IPS-NIHi7 (cell line): ENCODE data around the gene NKTR.

ENCODE experiments used
- DNase-seq: peaks from one replicate; pipeline ENCODE4 v3.0.0; 2012; ENCODE audit warnings: mixed read lengths; ENCODE audit errors: extremely low spot score

Gene NKTR

DNA sequence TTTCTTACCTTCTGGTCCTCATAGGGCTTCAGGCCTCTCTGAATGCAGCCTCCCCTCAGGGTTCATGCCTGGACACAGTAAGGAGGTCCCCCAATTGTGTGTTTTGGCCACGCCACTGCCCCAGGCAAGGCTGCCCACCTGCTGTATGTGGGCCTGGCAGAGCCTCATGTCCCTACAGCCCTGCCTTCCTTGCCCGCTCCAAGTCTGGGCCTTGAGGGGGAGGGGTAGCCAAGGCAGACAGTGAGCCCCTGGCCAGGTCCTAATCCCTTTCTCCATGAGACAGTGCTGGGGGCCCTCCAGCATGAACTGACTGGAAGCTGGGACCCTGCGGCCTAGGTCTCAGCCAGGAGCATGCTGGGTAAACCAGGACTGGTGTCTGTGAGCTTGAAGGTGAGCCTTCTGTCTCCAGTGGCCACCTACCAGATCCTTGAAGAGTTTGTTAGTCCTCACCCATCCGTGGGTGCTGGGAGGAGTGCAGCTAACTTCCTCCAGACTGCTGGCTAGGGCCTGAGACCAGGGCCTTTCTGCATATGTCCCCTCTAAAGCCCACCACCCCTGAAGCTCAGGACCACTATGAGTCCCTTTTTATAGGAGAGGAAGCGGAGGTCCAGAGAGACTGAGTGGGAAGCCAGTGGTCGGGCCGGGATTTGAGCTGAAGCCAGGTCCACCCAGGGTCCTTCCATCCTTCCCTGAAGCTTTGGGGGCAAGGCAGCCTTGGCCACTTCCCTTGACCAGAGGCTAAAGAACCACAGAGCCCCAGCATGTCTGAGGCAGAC is 61.7 kb downstream of the NKTR start:
- no peak for DNase-seq

DNA sequence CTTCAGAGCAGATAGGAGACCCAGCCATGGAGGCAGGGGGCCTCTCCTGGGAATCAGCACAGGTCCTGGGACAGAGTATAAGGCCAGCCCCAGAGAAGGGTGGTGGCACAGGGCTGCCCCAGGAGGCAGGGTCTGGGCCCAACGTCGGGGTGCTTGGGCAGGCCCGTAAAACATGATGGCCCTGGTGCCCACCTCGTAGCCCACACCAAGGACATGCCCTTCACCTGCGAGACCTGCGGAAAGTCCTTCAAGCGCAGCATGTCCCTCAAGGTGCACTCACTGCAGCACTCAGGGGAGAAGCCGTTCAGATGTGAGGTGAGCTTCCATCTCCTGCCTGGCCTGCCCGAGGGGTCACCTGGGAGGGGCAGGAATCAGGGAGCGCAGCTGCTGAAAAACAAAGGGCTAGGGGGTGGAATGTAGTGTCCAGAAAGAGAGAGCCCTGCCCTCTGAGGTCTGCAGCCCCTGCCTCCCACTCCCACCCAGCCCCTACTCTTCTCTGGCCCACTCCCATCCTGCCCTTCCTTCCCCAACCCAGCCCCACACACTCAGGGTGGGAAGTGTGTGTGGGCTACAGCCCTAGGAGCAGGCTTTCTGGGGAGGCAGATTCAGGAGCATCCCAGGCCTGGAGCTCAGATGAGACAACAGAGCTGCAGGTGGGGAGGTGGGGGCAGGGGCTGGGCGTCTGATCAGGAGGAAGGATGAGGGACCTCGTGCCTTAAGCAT is 62.5 kb downstream of the NKTR start:
- no peak for DNase-seq

DNA sequence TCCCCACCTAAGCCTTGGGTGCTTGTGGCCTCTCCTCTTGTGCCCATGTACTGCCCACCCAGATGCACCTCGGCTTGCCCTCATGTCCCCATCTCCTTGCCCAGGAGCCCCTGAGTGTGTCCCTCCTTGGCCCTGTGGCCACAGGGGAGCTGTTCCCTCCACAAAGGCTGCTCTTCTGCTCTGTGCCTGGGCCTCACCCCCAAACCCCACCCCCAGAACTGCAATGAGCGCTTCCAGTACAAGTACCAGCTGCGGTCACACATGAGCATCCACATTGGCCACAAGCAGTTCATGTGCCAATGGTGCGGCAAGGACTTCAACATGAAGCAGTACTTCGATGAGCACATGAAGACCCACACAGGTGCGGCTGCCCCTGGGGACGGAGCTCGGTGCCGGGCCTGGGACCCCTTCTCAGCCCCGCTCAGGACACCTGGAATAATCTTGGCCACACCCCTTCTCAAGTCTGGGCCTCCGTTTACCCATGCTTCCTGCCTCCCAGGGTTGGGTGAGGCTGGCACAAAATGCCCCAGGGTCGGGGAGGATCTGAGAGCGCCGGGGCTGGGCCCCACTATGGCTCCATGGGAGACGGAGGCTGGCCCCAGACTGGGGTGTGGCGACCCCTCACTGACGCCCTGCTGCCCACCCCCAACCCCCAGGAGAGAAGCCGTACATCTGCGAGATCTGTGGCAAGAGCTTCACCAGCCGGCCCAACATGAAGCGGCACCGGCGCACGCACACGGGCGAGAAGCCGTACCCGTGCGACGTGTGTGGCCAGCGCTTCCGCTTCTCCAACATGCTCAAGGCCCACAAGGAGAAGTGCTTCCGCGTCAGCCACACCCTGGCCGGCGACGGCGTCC is 63.3 kb downstream of the NKTR start:
- DNase-seq = no peak

DNA sequence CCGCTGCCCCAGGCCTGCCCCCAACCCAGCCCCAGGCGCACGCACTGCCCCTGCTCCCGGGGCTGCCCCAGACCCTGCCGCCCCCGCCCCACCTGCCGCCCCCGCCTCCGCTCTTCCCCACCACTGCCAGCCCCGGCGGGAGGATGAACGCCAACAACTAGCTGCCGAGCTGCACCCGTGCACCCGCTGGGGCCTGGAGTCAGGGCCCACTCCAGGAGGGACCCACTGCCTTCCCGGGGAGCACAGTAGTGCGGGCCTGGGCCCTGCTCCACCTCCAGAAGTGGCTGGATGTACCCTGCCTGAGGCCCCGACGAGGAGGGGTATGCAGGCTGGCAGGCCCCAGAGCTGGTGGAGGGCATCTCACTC is 63.9 kb downstream of the NKTR start:
- DNase-seq = no peak

DNA sequence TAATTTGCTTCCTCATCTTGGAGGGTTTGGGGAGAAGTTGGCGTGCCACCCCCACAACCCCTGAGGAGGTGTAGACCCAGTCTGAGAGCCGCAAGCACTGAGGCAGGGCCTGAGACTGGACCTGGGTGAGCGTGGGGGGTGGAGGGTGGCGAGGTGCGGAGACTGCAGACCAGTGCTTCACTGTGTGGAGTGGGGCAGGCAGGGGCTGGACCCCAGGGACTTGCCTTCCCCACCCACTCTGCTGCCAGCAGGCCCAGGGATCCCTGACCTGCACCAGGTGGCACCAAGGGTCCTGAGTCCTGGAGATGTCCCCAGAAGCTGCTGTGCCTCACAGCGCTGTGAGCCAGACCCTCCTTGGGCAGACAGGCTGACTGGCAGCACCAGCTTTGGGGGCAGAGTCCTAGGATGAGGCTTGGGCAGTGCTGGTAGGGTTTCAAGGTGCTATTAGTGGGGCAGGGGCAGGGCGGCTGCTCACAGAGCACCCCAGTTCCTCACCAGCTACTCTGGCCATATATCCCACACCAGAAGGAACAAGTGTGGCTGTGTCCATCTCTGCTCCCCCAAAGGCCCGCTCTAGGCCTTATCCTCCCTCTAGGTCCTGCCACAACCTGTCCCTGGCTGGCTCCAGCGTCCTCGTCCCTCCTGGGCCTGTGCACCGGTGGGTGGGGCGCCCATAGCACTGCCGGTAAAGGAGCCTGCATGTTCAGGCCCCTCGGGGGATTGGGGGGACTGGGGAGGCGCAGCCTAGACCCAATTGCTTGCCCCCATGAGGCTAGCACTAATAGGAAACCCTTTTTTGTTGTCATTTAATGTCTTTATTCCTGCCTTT is 64.8 kb downstream of the NKTR start:
- no peak for DNase-seq

- DNase-seq = no peak
These were observed 65.5 kb downstream of the NKTR start for GRCh38 chr3:42666022-42666421.

DNA sequence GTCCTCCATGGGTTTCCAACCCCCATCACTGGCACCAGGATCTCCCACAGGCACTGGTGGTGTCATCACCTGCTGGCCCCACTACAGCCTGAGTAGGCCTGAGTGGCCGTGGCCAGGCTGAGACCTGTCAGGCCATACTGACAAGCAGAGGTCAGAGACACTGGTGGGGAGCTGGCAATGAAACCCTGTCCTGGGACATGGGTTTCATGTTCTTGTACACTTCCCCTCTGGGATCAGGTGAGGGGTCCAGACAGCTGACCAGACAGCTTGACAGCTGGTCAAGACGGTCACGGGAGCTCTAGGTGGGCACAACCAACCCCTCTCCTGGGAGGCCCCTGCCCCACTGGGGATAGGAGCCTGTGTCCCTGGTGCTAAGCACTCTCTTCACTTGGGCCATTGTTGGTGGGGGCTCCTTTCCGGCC is 66.1 kb downstream of the NKTR start:
- no peak for DNase-seq

- no peak for DNase-seq
These were observed 66.6 kb downstream of the NKTR start for GRCh38 chr3:42667096-42667522.

- no peak for DNase-seq
These were observed 67.3 kb downstream of the NKTR start for GRCh38 chr3:42667523-42668412.

DNA sequence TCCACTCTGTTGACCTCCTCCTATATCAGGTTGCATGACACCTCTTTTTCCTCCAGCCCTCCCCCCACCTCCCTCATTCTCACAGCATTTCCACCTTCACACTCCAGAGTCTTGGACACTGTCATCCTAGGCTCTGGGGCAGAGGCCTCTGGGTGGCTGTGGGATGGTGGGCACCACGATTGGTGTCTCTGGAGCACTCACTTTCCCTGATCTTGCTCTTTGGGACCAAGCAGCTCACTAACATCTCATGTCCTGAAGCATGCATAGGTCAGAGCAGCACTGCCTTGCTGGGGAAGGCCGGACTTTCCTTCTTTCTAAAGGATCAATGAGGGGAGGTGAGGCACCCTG is 67.9 kb downstream of the NKTR start:
- no peak for DNase-seq

GRCh38 chr3:42668793-42669217 is 68.3 kb downstream of the NKTR start:
- DNase-seq = no peak

GRCh38 chr3:42670051-42670576 is 69.6 kb downstream of the NKTR start:
- DNase-seq = no peak

GRCh38 chr3:42670670-42671069 is 70.2 kb downstream of the NKTR start:
- no peak for DNase-seq

DNA sequence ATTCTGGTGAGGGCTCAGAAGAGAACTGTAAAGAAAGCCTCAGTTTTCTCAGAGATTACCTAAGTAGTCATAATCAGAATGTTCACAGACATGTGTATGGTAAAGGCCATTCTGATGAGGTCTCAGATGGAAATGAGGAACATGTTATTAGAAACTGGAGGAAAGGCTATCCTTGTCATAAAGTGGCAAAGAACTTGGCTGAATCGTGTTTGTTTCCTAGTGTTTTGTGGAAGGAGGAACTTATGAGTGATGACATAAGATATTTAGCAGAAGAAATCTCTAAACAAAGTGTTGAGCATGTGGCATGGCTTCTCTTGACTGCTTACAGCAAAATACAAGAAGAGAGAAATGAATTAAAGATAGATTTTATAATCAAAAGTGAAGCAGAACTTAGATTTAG is 72.0 kb downstream of the NKTR start:
- no peak for DNase-seq

GRCh38 chr3:42673082-42673481 is 72.6 kb downstream of the NKTR start:
- DNase-seq = no peak

GRCh38 chr3:42674146-42674545 is 73.7 kb downstream of the NKTR start:
- DNase-seq = no peak

DNA sequence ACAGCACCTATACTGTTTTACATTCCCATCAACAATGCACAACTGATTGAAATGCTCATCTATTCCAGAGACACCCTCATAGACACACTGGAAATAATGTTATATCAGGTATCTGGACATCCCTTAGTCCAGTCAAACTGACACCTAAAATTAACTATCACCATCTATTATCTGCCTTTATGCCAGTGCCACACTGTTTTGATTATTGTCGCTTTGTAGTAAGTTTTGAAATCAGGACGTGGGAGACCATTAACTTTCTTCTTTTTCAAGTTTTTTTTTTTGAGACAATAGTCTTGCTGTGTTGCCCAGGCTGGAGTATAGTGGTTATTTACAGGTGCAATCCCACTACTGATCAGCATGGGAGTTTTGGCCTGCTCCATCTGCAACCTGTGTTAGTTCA is 75.4 kb downstream of the NKTR start:
- DNase-seq = no peak

GRCh38 chr3:42678447-42678846 is 78.0 kb downstream of the NKTR start:
- DNase-seq = no peak

DNA sequence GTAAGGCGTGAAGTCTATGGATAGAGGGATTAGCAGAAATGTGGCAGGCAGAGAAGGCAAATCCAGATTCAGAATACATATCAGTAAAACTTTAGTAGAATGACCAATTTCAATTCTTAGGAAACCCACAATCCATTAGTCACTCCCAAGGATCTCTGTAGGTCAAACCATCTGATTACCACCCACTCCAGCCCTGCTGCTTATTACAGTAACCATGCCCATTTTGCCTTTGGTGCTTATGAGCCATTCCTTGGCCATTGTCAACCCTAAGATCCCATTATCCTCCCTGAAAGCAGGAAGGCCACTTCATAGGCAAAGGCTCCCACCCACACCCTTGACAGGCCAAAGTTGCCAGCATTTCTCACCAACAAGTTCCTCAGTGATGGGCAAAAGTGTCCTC is 79.8 kb downstream of the NKTR start:
- no peak for DNase-seq

DNA sequence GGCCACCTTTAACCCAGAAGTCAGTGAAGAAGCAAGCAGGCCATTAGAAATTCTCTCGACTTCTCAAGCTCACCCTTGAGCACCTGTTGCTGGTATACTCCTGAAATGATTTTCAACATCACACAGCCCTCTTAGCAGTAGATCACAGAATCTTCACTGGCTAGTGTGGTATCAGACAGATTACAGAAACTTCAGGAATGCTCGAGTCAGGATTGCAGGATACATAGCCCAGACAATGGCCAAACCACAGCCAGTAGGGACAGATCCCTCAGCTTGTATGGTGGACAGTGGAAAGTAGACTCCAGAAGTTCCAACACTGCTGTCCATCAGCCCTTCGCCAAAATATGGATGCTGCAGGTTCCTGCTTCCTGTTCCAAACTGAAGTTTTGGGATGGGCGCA is 80.3 kb downstream of the NKTR start:
- DNase-seq = no peak
